K562 (cell line): Measurements from ENCODE around the gene DNAJB13. TPM values are rescaled to one million over a fixed set of nuclear protein-coding genes. Genes with fewer than 3 reads are reported as not detected.

Source experiments
- HNRNPK ChIP-seq: fragments of 200-400 bp; formaldehyde crosslinking; IDR thresholded peaks from one replicate; pipeline ENCODE4 v1.6.1; 2018; ENCODE audit warnings: mild to moderate bottlenecking, low read depth, low read length; ENCODE audit not compliant: poor library complexity, severe bottlenecking
- JUN ChIP-seq, 2 experiments: sonication (generic) in 1 of 2; formaldehyde crosslinking in 1 of 2; IDR thresholded peaks; 2 replicates each; pipeline versions ENCODE4 v1.6.1 to v1.8.0; 2012 to 2022; ENCODE audit warnings: borderline replicate concordance in 2 of 2, mild to moderate bottlenecking in 2 of 2, improper control_type of control experiment in 1 of 2, low read depth in 1 of 2, low read length in 1 of 2, missing genetic modification reagents in 1 of 2
- NFATC3 ChIP-seq: fragments of 450-650 bp; IDR thresholded peaks from 2 replicates; pipeline ENCODE4 v1.6.1; 2017; ENCODE audit warnings: mild to moderate bottlenecking
- POLR2G ChIP-seq: fragments of 200-400 bp; formaldehyde crosslinking; IDR thresholded peaks from 2 replicates; pipeline ENCODE4 v1.6.1; 2017; ENCODE audit warnings: low read depth, mild to moderate bottlenecking, antibody characterized with exemption, low read length, moderate library complexity
- RFX7 ChIP-seq: fragments of 250-450 bp; sonication (Bioruptor Pico); IDR thresholded peaks from 2 replicates; pipeline ENCODE4 v1.5.1; 2021; ENCODE audit warnings: mild to moderate bottlenecking
- TAF1 ChIP-seq: IDR thresholded peaks from 2 replicates; pipeline ENCODE4 v1.6.1; 2011; ENCODE audit warnings: mild to moderate bottlenecking, low read length, moderate library complexity; ENCODE audit not compliant: insufficient read depth, control insufficient read depth, severe bottlenecking; ENCODE audit errors: extremely low read depth
- XRCC3 ChIP-seq: fragments of 450-650 bp; IDR thresholded peaks from 2 replicates; pipeline ENCODE4 v1.6.1; 2017; ENCODE audit warnings: mild to moderate bottlenecking, moderate library complexity
- ZNF184 ChIP-seq: sonication (generic); formaldehyde crosslinking; IDR thresholded peaks from 2 replicates; pipeline ENCODE4 v1.5.0; 2020; ENCODE audit warnings: missing genetic modification reagents
- ZSCAN32 ChIP-seq: fragments of 450-650 bp; formaldehyde crosslinking; IDR thresholded peaks from 2 replicates; pipeline ENCODE4 v1.4.0; 2020; ENCODE audit warnings: mild to moderate bottlenecking, moderate library complexity
- polyA plus RNA-seq, 8 experiments: library from polyadenylated mRNA; depleted of rRNA in 4 of 8; stranded (reverse) in 5 of 8; unstranded in 3 of 8; fragments of >200 nt; fragmentation: Nextera tagmentation in 2 of 8; fragmentation: Illumina TruSeq in 1 of 8; extraction: Ambion mirVana in 2 of 8; extraction: Trizol in 1 of 8; gene quantifications; 2 replicates each; pipeline versions ENCODE4 v1.2.1 to v1.2.3, GENCODE V29; 2011 to 2014; ENCODE audit warnings: inconsistent platforms in 1 of 8, missing spikeins in 1 of 8
- total RNA-seq, 7 experiments: library from RNA; depleted of rRNA in 6 of 7; stranded (reverse); fragments of >200 nt in 6 of 7; fragmentation: Illumina TruSeq in 2 of 7; extraction: Trizol in 2 of 7; gene quantifications; 2 replicates each; pipeline versions ENCODE4 v1.2.1 to v1.2.3, GENCODE V29; 2011 to 2021; ENCODE audit warnings: low replicate concordance in 1 of 7
- TF ChIP-seq, protein P1 (sequence below): fragments of 450-650 bp; IDR thresholded peaks from one replicate; pipeline ENCODE4 v1.6.1; 2018; ENCODE audit warnings: mild to moderate bottlenecking, moderate library complexity; ENCODE audit not compliant: partially characterized antibody
- TF ChIP-seq, protein P2 (sequence below): fragments of 250-450 bp; sonication (Bioruptor Pico); IDR thresholded peaks from 2 replicates; pipeline ENCODE4 v1.5.0; 2021; ENCODE audit warnings: mild to moderate bottlenecking, borderline replicate concordance
- TF ChIP-seq, protein P3 (sequence below): fragments of 450-650 bp; IDR thresholded peaks from 2 replicates; pipeline ENCODE4 v1.6.1; 2016
- TF ChIP-seq, protein P4 (sequence below): fragments of 250-450 bp; sonication (Bioruptor Pico); IDR thresholded peaks from 2 replicates; pipeline ENCODE4 v1.9.0; 2021; ENCODE audit warnings: mild to moderate bottlenecking, inconsistent platforms
- TF ChIP-seq, protein P5 (sequence below): fragments of 450-650 bp; formaldehyde crosslinking; IDR thresholded peaks from 2 replicates; pipeline ENCODE4 v1.4.0; 2020; ENCODE audit warnings: mild to moderate bottlenecking, moderate library complexity

DNAJB13 gene
- total and polyA plus RNA-seq, 9 of the 15 experiments (the other 6 are each of a cell fraction or from before 2014, with no cell fraction given) = 0.14 TPM; not detected in 8

DNA sequence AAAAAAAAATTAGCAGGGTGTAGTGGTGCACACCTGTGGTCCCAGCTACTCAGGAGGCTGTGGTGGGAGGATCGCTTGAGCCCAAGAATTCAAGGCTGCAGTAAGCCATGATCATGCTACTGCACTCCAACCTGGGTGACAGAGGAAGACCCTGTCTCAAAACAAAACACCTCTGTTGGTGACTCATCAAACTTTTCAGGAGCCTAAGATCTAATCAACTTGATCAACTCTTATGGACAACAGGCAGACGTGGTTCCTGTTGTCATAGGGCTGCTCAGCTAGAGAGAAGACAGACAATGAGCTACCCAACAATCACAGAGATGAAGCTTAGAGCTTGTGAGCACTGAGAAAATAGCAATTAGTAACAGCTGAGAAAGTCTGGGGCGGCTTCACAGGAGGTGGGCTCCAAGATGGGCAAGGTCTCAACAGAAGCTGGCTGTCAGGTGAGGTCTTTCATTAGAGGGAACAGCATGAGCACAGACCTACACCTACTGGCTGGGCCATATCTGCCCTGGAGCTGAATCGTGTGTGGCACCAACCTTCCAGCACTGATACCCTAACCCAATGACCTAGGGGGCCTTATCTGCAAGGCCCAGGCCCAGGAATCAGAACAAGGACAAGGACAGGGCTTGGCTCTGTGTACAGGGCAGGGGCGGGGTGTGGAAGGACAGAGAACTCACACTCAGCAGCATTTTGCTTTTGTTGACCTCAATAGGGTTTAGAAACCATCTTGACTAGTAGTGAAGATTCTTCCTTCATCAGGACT is 65.3 kb downstream of the DNAJB13 start (continued):
- TF ChIP-seq, protein P1, sequence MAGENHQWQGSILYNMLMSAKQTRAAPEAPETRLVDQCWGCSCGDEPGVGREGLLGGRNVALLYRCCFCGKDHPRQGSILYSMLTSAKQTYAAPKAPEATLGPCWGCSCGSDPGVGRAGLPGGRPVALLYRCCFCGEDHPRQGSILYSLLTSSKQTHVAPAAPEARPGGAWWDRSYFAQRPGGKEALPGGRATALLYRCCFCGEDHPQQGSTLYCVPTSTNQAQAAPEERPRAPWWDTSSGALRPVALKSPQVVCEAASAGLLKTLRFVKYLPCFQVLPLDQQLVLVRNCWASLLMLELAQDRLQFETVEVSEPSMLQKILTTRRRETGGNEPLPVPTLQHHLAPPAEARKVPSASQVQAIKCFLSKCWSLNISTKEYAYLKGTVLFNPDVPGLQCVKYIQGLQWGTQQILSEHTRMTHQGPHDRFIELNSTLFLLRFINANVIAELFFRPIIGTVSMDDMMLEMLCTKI = no peak
- TF ChIP-seq ZSCAN32 (CRISPR knock-in tag) (no peak), XRCC3 (no peak), RFX7 (CRISPR knock-in tag) (no peak), POLR2G (no peak), HNRNPK (no peak), JUN (IDR thresholded peaks at IDR 0.05; ENCODE audit: borderline replicate concordance, low read depth, low read length) (no peak; the same call in 1 of the 2 replicates), JUN (CRISPR knock-in tag; IDR thresholded peaks at IDR 0.05; ENCODE audit: borderline replicate concordance) (no peak), TAF1 (no peak), NFATC3 (no peak), ZNF184 (CRISPR knock-in tag) (no peak)
- TF ChIP-seq, protein P2, sequence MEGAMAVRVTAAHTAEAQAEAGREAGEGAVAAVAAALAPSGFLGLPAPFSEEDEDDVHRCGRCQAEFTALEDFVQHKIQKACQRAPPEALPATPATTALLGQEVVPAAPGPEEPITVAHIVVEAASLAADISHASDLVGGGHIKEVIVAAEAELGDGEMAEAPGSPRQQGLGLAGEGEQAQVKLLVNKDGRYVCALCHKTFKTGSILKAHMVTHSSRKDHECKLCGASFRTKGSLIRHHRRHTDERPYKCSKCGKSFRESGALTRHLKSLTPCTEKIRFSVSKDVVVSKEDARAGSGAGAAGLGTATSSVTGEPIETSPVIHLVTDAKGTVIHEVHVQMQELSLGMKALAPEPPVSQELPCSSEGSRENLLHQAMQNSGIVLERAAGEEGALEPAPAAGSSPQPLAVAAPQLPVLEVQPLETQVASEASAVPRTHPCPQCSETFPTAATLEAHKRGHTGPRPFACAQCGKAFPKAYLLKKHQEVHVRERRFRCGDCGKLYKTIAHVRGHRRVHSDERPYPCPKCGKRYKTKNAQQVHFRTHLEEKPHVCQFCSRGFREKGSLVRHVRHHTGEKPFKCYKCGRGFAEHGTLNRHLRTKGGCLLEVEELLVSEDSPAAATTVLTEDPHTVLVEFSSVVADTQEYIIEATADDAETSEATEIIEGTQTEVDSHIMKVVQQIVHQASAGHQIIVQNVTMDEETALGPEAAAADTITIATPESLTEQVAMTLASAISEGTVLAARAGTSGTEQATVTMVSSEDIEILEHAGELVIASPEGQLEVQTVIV (CRISPR knock-in tag) = no peak
- TF ChIP-seq, protein P3, sequence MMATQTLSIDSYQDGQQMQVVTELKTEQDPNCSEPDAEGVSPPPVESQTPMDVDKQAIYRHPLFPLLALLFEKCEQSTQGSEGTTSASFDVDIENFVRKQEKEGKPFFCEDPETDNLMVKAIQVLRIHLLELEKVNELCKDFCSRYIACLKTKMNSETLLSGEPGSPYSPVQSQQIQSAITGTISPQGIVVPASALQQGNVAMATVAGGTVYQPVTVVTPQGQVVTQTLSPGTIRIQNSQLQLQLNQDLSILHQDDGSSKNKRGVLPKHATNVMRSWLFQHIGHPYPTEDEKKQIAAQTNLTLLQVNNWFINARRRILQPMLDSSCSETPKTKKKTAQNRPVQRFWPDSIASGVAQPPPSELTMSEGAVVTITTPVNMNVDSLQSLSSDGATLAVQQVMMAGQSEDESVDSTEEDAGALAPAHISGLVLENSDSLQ = no peak
- TF ChIP-seq, protein P4, sequence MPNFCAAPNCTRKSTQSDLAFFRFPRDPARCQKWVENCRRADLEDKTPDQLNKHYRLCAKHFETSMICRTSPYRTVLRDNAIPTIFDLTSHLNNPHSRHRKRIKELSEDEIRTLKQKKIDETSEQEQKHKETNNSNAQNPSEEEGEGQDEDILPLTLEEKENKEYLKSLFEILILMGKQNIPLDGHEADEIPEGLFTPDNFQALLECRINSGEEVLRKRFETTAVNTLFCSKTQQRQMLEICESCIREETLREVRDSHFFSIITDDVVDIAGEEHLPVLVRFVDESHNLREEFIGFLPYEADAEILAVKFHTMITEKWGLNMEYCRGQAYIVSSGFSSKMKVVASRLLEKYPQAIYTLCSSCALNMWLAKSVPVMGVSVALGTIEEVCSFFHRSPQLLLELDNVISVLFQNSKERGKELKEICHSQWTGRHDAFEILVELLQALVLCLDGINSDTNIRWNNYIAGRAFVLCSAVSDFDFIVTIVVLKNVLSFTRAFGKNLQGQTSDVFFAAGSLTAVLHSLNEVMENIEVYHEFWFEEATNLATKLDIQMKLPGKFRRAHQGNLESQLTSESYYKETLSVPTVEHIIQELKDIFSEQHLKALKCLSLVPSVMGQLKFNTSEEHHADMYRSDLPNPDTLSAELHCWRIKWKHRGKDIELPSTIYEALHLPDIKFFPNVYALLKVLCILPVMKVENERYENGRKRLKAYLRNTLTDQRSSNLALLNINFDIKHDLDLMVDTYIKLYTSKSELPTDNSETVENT (CRISPR knock-in tag) = no peak
- TF ChIP-seq, protein P5, sequence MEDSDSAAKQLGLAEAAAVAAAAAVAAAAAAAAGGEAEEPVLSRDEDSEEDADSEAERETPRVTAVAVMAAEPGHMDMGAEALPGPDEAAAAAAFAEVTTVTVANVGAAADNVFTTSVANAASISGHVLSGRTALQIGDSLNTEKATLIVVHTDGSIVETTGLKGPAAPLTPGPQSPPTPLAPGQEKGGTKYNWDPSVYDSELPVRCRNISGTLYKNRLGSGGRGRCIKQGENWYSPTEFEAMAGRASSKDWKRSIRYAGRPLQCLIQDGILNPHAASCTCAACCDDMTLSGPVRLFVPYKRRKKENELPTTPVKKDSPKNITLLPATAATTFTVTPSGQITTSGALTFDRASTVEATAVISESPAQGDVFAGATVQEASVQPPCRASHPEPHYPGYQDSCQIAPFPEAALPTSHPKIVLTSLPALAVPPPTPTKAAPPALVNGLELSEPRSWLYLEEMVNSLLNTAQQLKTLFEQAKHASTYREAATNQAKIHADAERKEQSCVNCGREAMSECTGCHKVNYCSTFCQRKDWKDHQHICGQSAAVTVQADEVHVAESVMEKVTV (CRISPR knock-in tag) = no peak
